DOHH2 (cell line): ENCODE data around the gene TMEM72.

ENCODE experiments used
- H3F3A ChIP-seq: fragments of 200-600 bp; sonication (generic), shearing (Covaris generic); 2 replicates; pipeline ENCODE4 v1.6.0; 2016; ENCODE audit warnings: antibody characterized with exemption, mild to moderate bottlenecking; ENCODE audit not compliant: control insufficient read depth, insufficient read depth
- H3K27ac ChIP-seq: fragments of 200-600 bp; sonication (generic); 2 replicates; pipeline ENCODE4 v1.5.1; 2014; ENCODE audit warnings: low read depth, mild to moderate bottlenecking, low read length, moderate library complexity
- H3K27me3 ChIP-seq: fragments of 200-600 bp; sonication (generic); 2 replicates; pipeline ENCODE4 v1.6.1; 2014; ENCODE audit warnings: mild to moderate bottlenecking, low read length, mixed read lengths; ENCODE audit not compliant: control insufficient read depth
- H3K36me3 ChIP-seq: fragments of 200-600 bp; sonication (generic); 2 replicates; pipeline ENCODE4 v1.6.1; 2014; ENCODE audit warnings: mild to moderate bottlenecking, low read length, moderate library complexity, mixed read lengths; ENCODE audit not compliant: control insufficient read depth
- H3K4me1 ChIP-seq: fragments of 200-600 bp; sonication (generic); 2 replicates; pipeline ENCODE4 v1.6.1; 2014; ENCODE audit warnings: mild to moderate bottlenecking, low read length, mixed read lengths; ENCODE audit not compliant: control insufficient read depth
- H3K4me2 ChIP-seq: fragments of 200-600 bp; sonication (generic); 2 replicates; pipeline ENCODE4 v1.6.0; 2014; ENCODE audit warnings: mild to moderate bottlenecking, low read length, moderate library complexity
- H3K4me3 ChIP-seq: fragments of 200-600 bp; sonication (generic); 2 replicates; pipeline ENCODE4 v1.5.1; 2014; ENCODE audit warnings: mild to moderate bottlenecking, low read length, mixed read lengths
- H3K79me2 ChIP-seq: fragments of 200-600 bp; sonication (generic); 2 replicates; pipeline ENCODE4 v1.6.1; 2014; ENCODE audit warnings: mild to moderate bottlenecking, low read length, mixed read lengths; ENCODE audit not compliant: control insufficient read depth
- H3K9me2 ChIP-seq: fragments of 200-600 bp; sonication (generic); replicated peaks from 2 replicates; pipeline ENCODE4 v1.6.1; 2014; ENCODE audit warnings: mild to moderate bottlenecking, low read length, mixed read lengths; ENCODE audit not compliant: control insufficient read depth
- H3K9me3 ChIP-seq: fragments of 200-600 bp; sonication (generic); 2 replicates; pipeline ENCODE4 v1.6.1; 2014; ENCODE audit warnings: antibody characterized with exemption, low read length, mixed read lengths; ENCODE audit not compliant: control insufficient read depth, insufficient read depth
- H4K20me1 ChIP-seq: fragments of 200-600 bp; sonication (generic); 2 replicates; pipeline ENCODE4 v1.6.0; 2014; ENCODE audit warnings: low read depth, mild to moderate bottlenecking, antibody characterized with exemption, low read length, moderate library complexity; ENCODE audit not compliant: control insufficient read depth, insufficient read depth
- EZH2phosphoT487 ChIP-seq: fragments of 200-600 bp; sonication (generic); IDR thresholded peaks from 2 replicates; pipeline ENCODE4 v1.6.1; 2017; ENCODE audit warnings: borderline replicate concordance, mild to moderate bottlenecking, antibody characterized with exemption, low read length, moderate library complexity, mixed read lengths
- TF ChIP-seq, protein P1 (sequence below): fragments of 200-600 bp; sonication (generic); IDR thresholded peaks from one replicate; pipeline ENCODE4 v1.5.1; 2014; ENCODE audit warnings: antibody characterized with exemption, mild to moderate bottlenecking, low read depth, low read length; ENCODE audit not compliant: poor library complexity, severe bottlenecking

The TMEM72 gene

GRCh38 chr10:44958898-44959246 lies 47.7 kb downstream of the TMEM72 start:
- H3K4me1 ChIP-seq, result peaks cover 47% of the 10 kb centered on the region
- H3K79me2 ChIP-seq, result peaks cover 10% of the 10 kb centered on the region

DNA sequence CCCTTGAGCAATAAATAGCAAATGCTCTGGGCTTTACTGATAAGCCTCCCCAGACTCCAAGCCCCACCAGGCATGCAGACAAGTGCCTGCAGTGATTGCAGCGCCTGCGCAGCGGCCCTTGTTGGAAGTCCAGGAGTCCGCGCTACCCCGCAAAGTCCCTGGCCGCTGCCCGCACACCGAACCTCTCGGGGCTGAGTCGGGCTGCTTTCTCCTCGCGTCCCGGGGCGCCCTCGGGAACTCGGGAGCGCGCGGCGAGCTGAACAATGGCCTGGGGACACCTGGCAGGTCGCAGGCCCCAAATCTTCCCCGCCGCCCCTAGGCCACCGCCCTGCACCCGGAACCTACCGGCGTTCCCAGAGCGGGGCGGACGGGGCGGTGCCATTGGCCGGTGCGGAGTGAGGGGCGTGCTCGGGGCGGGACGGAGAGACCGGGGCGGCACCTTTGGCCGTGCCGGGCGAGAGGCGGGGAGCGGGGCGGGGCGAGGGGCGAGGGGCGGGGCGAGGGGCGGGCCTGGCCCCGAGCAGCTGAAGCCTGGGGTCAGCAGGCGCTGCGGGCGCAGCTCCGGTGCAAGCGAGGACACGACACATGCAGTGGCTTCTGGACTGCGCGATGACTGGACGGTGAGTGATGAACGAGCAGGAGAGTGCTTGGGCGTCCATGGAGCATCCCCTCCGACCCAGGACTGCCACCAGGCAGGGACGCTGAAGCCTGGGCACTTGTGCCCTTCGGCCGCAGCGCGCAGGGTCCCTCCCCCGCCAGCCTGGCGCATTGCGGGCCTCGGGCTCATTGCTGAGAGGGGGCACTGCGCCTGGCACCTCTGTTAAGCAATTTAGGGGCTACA lies 48.3 kb downstream of the TMEM72 start, which contains the start of gene RASSF4:
TSS of gene RASSF4 (plus strand) at position 556 of the 841 bp plus-strand sequence. CDS start 10,401 bp downstream, outside the sequence.
- no peaks in the 10 kb centered on the region for H4K20me1 ChIP-seq
- no peak within 1 kb of the TSS for H3K27ac ChIP-seq
- no peaks in the 10 kb centered on the region for H3K9me2 ChIP-seq
- H3K36me3 ChIP-seq, result no peaks in the 10 kb centered on the region
- H3K4me3 ChIP-seq, result peak within 1 kb of the TSS; percentile 95
- peaks cover 10% of the 10 kb centered on the region for H3K79me2 ChIP-seq
- H3F3A ChIP-seq, result 0 out of 2 replicates have a peak, but pooled peaks cover 5% of the 10 kb centered on the region
- TF ChIP-seq EZH2phosphoT487, result no peak
- TF ChIP-seq, protein P1, sequence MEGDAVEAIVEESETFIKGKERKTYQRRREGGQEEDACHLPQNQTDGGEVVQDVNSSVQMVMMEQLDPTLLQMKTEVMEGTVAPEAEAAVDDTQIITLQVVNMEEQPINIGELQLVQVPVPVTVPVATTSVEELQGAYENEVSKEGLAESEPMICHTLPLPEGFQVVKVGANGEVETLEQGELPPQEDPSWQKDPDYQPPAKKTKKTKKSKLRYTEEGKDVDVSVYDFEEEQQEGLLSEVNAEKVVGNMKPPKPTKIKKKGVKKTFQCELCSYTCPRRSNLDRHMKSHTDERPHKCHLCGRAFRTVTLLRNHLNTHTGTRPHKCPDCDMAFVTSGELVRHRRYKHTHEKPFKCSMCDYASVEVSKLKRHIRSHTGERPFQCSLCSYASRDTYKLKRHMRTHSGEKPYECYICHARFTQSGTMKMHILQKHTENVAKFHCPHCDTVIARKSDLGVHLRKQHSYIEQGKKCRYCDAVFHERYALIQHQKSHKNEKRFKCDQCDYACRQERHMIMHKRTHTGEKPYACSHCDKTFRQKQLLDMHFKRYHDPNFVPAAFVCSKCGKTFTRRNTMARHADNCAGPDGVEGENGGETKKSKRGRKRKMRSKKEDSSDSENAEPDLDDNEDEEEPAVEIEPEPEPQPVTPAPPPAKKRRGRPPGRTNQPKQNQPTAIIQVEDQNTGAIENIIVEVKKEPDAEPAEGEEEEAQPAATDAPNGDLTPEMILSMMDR, result no peak
- no peaks in the 10 kb centered on the region for H3K9me3 ChIP-seq
- peaks cover 53% of the 10 kb centered on the region for H3K4me1 ChIP-seq
- H3K27me3 ChIP-seq, result no peaks in the 10 kb centered on the region
- H3K4me2 ChIP-seq, result peak within 1 kb of the TSS; percentile 81

More at GRCh38 chr10:44958898-44959246, 47.7 kb downstream of the TMEM72 start:
- 0 out of 2 replicates have a peak, but pooled peaks cover 5% of the 10 kb centered on the region for H3F3A ChIP-seq
- no peaks in the 10 kb centered on the region for H3K36me3 ChIP-seq
- no peaks in the 10 kb centered on the region for H3K9me2 ChIP-seq
- TF ChIP-seq, protein P1, result no peak
- no peak for TF ChIP-seq EZH2phosphoT487
- no peak overlapping the region for H3K27ac ChIP-seq
- H3K4me2 ChIP-seq, result peak overlapping the region; percentile 81
- no peaks in the 10 kb centered on the region for H3K9me3 ChIP-seq
- no peaks in the 10 kb centered on the region for H4K20me1 ChIP-seq
- peak overlapping the region; percentile 95 for H3K4me3 ChIP-seq
- H3K27me3 ChIP-seq, result no peaks in the 10 kb centered on the region

GRCh38 chr10:44960088-44960460 lies 48.9 kb downstream of the TMEM72 start:
- H3K4me1 ChIP-seq, result peaks cover 59% of the 10 kb centered on the region
- H3K9me2 ChIP-seq, result no peaks in the 10 kb centered on the region
- H3K36me3 ChIP-seq, result no peaks in the 10 kb centered on the region
- H4K20me1 ChIP-seq, result no peaks in the 10 kb centered on the region
- TF ChIP-seq, protein P1, result no peak
- no peak for TF ChIP-seq EZH2phosphoT487
- peak overlapping the region; percentile 81 for H3K4me2 ChIP-seq
- 0 out of 2 replicates have a peak, but pooled peaks cover 5% of the 10 kb centered on the region for H3F3A ChIP-seq
- H3K27me3 ChIP-seq, result no peaks in the 10 kb centered on the region
- H3K27ac ChIP-seq, result no peak overlapping the region
- peak overlapping the region; percentile 95 for H3K4me3 ChIP-seq
- H3K79me2 ChIP-seq, result peaks cover 10% of the 10 kb centered on the region
- no peaks in the 10 kb centered on the region for H3K9me3 ChIP-seq
